Measurements from ENCODE around the gene OPA1. TPM values are rescaled to one million over a fixed set of nuclear protein-coding genes. Genes with fewer than 3 reads are reported as not detected.
A peak's percentile ranks its signal among the peaks of the same experiment; 100 is the strongest.

OPA1 gene
- total RNA-seq (10 to 100 TPM; 56.1 to 57.6 TPM), total RNA-seq (79.6 to 304 (median 145) reads per million in 172 experiments)
- polyA plus RNA-seq (2013, experiment 1 of 2) = 37.5 TPM
- 35.7 TPM for polyA plus RNA-seq (2013, experiment 2 of 2)

GRCh38 chr3:193592841-193593667, at the start of gene OPA1:
OPA1 (plus strand) TSS chr3:193593208; CDS start chr3:193593378, 170 bp downstream.
- peak within 1 kb of the TSS; percentile 97 for H3K4me3 ChIP-seq (ENCODE audit: low read length)
- H3K27me3 Mint-ChIP-seq = no peaks in the 10 kb centered on the region
- peaks cover 24% of the 10 kb centered on the region for H3K36me3 Mint-ChIP-seq (ENCODE audit: low read depth)
- H3K27ac Mint-ChIP-seq = peak within 1 kb of the TSS; percentile 83
- peak; percentile 85 for ATAC-seq (ENCODE audit: poor library complexity)
- CTCF ChIA-PET = no interaction called here
- DNase-seq = peak; percentile 70 to 95 (median 82)
- peak within 1 kb of the TSS; percentile 92 for H3K4me3 Mint-ChIP-seq
- H3K4me1 Mint-ChIP-seq (ENCODE audit: low read depth) = peaks cover 54% of the 10 kb centered on the region
- intact Hi-C loops (cut with DNase I, micrococcal nuclease) = loop anchor here in 1 of 2 experiments (10.0 kb wide), 1 partner anchor 992 kb away; no protein-coding TSS in a partner anchor
- no peaks in the 10 kb centered on the region for H3K9me3 ChIP-seq (ENCODE audit: control insufficient read depth in 1 of 2, insufficient read depth in 1 of 2, low read length in 2 of 2)
- H3K9me3 Mint-ChIP-seq = no peaks in the 10 kb centered on the region
- H3K4me1 ChIP-seq (ENCODE audit: insufficient read depth, low read length) = peaks cover 25% of the 10 kb centered on the region
- TF ChIP-seq CTCF (IDR thresholded peaks at IDR 0.05) = no peak
- H3K27me3 ChIP-seq (ENCODE audit: control insufficient read depth in 1 of 2, insufficient read depth in 2 of 2, low read length in 2 of 2) = no peaks in the 10 kb centered on the region
- POLR2A ChIA-PET = no interaction called here
- peak within 1 kb of the TSS; percentile 64 to 88 for H3K27ac ChIP-seq (ENCODE audit: low read depth in 1 of 2, low read length in 2 of 2)
- peaks cover 10% of the 10 kb centered on the region for H3K36me3 ChIP-seq (ENCODE audit: insufficient read depth, low read length)

GRCh38 chr3:193544289-193544688, 48.7 kb upstream of the OPA1 start:
- intact Hi-C loops (cut with DNase I, micrococcal nuclease) = no loop called here

GRCh38 chr3:193545304-193545703, 47.7 kb upstream of the OPA1 start:
- Mint-ChIP-seq H3K27ac (no peak overlapping the region), H3K4me1 (ENCODE audit: low read depth) (no peaks in the 10 kb centered on the region), H3K4me3 (no peak overlapping the region), H3K27me3 (no peaks in the 10 kb centered on the region), H3K9me3 (peaks cover 2% of the 10 kb centered on the region), H3K36me3 (ENCODE audit: low read depth) (no peaks in the 10 kb centered on the region)
- ATAC-seq (ENCODE audit: poor library complexity) (no peak), DNase-seq (no peak)
- CTCF ChIA-PET = no interaction called here
- intact Hi-C loops (cut with DNase I, micrococcal nuclease) = no loop called here
- H3K27me3 ChIP-seq (ENCODE audit: control insufficient read depth in 1 of 2, insufficient read depth in 2 of 2, low read length in 2 of 2) = no peaks in the 10 kb centered on the region
- H3K4me1 ChIP-seq (ENCODE audit: insufficient read depth, low read length) = no peaks in the 10 kb centered on the region
- no peak for TF ChIP-seq CTCF (IDR thresholded peaks at IDR 0.05)
- no peak overlapping the region for H3K4me3 ChIP-seq (ENCODE audit: low read length)
- H3K36me3 ChIP-seq (ENCODE audit: insufficient read depth, low read length) = no peaks in the 10 kb centered on the region
- POLR2A ChIA-PET = no interaction called here
- no peaks in the 10 kb centered on the region for H3K9me3 ChIP-seq (ENCODE audit: control insufficient read depth in 1 of 2, insufficient read depth in 1 of 2, low read length in 2 of 2)
- no peak overlapping the region for H3K27ac ChIP-seq (ENCODE audit: low read depth in 1 of 2, low read length in 2 of 2)

More at GRCh38 chr3:193544289-193544688, 48.7 kb upstream of the OPA1 start:
- H3K9me3 Mint-ChIP-seq = peaks cover 2% of the 10 kb centered on the region
- H3K36me3 Mint-ChIP-seq (ENCODE audit: low read depth) = no peaks in the 10 kb centered on the region
- DNase-seq = no peak
- H3K4me3 Mint-ChIP-seq = no peak overlapping the region
- no peaks in the 10 kb centered on the region for H3K27me3 ChIP-seq (ENCODE audit: control insufficient read depth in 1 of 2, insufficient read depth in 2 of 2, low read length in 2 of 2)
- H3K36me3 ChIP-seq (ENCODE audit: insufficient read depth, low read length) = no peaks in the 10 kb centered on the region
- no peak overlapping the region for H3K4me3 ChIP-seq (ENCODE audit: low read length)
- H3K27ac ChIP-seq (ENCODE audit: low read depth in 1 of 2, low read length in 2 of 2) = no peak overlapping the region
- no peaks in the 10 kb centered on the region for H3K27me3 Mint-ChIP-seq
- H3K27ac Mint-ChIP-seq = no peak overlapping the region
- POLR2A ChIA-PET = no interaction called here
- no peaks in the 10 kb centered on the region for H3K4me1 Mint-ChIP-seq (ENCODE audit: low read depth)
- H3K4me1 ChIP-seq (ENCODE audit: insufficient read depth, low read length) = no peaks in the 10 kb centered on the region
- ATAC-seq (ENCODE audit: poor library complexity) = no peak
- CTCF ChIA-PET = interaction anchor here (1.1 kb wide), 1 partner anchor 8 kb away, joined by 3 read pairs; no protein-coding TSS in a partner anchor
- no peak for TF ChIP-seq CTCF (IDR thresholded peaks at IDR 0.05)
- no peaks in the 10 kb centered on the region for H3K9me3 ChIP-seq (ENCODE audit: control insufficient read depth in 1 of 2, insufficient read depth in 1 of 2, low read length in 2 of 2)

Data from CD4-positive, alpha-beta T cell (primary cell).